Fibroblast of skin of right biceps (primary cell): ENCODE measurements around the gene WDR27.

Experiments
- DNase-seq: peaks from one replicate; pipeline ENCODE4 v3.0.0-alpha.2; 2013

WDR27 gene

GRCh38 chr6:169701954-169702839, at the start of gene WDR27, which contains the start of gene C6orf120:
Gene WDR27, minus strand, starts transcription at chr6:169702029. Its CDS starts 13,024 bp downstream, at chr6:169689005.
Gene C6orf120, plus strand, starts transcription at chr6:169702126. Its CDS starts 334 bp downstream, at chr6:169702460.
- DNase-seq = peak; percentile 95

GRCh38 chr6:169746556-169746955, 44.7 kb upstream of the WDR27 start:
- no peak for DNase-seq

GRCh38 chr6:169745405-169745804, 43.6 kb upstream of the WDR27 start:
- no peak for DNase-seq

- DNase-seq = no peak
Measured at GRCh38 chr6:169741344-169741743, 39.5 kb upstream of the WDR27 start.

GRCh38 chr6:169738976-169739529, 37.2 kb upstream of the WDR27 start:
- peak; percentile 14 for DNase-seq

GRCh38 chr6:169738204-169738975, 36.6 kb upstream of the WDR27 start:
- no peak for DNase-seq

DNA sequence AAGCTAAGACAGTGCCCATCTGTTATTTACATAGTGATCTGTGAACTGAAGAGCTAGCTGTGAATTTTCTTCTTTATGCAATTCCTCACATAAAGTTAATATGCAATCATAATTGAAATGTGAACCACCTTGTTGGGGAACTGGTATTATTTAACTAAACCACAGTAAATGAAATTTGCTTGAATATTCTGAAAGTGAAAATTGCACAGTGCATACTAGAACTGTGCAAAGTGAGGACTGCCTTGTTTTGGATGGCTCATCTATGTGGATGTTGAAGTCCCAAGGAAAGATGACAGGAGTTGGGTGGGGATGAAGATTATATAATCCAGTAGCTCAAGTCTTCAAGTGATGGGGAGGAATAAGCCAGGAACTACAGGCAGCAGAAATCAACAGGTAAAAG, 28.1 kb upstream of the WDR27 start:
- no peak for DNase-seq

GRCh38 chr6:169726963-169727362, 25.1 kb upstream of the WDR27 start:
- no peak for DNase-seq

DNA sequence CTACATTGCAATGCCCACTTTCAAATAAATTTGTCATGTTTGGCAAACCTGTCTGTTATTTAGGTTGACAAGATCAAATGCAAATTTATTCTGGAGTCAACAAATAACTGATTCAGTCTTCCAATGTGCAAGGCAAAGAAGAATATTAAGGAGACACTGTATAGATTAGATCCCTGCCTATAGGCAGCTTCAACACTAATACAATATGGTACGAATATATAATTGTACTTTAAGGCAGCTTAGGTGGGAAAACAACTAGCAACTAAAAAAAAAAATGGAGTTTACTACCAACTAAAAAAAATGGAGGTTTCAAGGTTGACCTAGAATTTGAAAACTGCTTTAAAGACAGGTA, 24.2 kb upstream of the WDR27 start:
- no peak for DNase-seq

- peak; percentile 31 for DNase-seq
Measured at GRCh38 chr6:169725125-169726048, 23.6 kb upstream of the WDR27 start.

DNA sequence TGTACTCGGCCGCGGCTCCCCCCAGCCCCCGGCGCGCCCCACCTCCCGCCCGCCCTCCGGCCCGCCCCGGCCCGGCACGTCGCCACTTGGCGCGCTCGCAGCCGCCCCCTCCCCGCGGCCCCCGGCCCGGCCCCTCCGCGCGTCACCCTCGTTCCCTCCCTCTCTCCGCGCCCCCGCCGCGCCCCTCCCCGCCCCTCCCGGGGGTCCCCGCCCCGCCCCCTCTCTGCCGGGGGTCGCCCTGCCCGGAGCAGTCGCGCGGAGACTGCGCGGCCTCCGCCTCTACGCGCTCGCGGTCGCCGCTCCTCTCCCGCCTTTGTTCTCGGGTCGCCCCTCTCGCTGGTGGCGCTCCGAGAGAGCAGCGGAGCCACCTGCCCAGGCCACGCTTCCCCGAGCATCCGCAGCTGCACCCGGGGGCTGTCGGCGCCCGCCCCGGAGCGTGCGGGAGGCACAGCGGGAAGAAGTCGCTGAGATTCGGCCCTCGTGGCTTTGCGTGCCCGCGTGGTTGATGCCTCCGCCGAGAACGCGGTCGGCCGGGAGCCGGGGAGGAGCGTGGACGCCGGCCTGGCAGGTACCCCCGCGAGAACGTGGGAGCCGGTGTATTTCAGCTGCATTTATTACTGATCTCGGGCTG, 22.8 kb upstream of the WDR27 start, which contains the start of gene PHF10:
TSS of gene PHF10 (minus strand) at position 7 of the 631 bp plus-strand sequence. CDS start 569 bp downstream, outside the sequence.
- peak; percentile 44 for DNase-seq

- DNase-seq = peak; percentile 38
Measured at GRCh38 chr6:169723991-169724493, 22.2 kb upstream of the WDR27 start.

GRCh38 chr6:169723200-169723909, 21.5 kb upstream of the WDR27 start:
- DNase-seq = peak; percentile 71

GRCh38 chr6:169722362-169723199, 20.8 kb upstream of the WDR27 start:
- DNase-seq = peak; percentile 67

DNA sequence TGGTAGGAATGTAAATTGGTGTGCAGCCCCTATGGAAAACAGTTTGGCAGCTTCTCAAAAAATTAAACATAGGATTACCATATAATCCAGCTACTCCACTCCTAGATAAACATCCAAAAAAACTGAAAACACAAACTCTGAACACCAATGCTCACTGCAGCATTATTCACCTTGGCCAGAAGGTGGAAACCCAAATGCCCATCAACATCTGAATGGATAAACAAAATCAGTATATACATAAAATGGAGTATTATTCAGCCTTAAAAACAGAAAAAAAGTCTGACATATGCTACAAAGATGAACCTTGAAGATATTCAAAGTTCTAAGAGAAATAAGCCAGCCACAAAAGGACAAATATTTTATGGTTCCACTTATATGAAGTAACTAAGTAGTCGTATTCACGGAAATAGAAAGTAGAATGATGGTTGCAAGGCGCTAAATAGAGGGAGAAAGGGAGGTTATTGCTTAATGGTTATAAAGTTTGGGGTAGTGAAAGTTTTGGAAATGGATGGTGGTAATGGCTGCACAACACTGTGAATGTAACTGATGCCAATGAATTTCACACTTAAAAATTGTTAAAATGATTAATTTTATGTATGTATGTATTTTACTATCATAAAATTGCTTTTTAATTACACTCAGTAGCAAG, 18.5 kb upstream of the WDR27 start:
- no peak for DNase-seq

DNA sequence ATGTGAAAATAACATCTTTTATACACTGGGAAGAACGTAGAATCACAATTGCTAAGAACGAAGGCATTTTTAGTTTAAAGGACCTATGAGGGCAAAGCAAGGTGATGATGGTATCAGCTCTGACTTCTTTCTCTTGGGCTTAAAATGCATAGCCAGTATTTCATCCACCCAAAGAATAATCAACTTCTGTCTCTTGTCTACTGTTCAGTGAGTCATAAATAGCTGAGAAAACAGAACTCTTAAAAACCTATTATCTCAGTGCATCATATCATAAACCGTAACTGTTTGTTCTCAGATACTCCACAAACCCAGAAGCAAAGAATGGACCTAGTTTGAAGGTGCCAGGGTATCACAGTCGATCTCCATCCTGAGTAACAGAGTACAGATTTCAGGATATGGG, 17.3 kb upstream of the WDR27 start:
- no peak for DNase-seq

DNA sequence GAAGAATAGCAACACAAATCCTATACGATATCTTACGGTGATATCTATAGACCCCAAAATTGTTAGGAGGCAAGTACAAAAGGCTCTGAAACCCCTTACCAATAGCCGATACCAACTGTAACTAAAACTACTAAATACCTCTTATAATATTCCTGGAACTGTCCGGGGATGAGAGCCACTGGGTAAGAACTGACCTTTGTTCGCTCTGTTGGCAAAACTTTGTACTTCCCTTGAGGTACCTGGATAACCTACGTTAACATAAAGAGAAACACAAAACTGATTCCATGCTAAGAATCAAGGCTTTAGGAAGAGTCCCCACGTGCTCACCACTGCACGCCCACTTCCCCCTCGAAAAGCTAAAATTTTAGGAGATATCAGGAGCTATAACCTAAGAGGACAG, 12.8 kb upstream of the WDR27 start:
- no peak for DNase-seq

DNA sequence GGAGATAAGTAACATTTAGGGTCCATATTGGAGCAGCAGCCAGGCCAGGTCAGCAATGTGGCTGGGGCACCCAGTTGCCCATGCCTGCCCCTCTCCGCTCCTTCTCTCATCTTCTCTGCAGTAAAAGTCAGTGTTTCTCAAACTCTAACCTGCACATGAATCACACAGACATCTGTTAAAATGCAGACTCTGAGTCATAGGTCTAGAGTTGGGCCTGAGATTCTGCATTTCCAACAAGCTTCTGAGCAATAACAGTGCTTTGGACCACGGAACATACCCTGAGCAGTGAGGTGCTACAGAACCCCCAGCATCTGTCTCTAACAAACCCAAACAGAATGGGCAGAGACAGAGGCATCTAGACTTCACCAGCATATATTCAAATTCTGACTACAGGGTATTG, 12.3 kb upstream of the WDR27 start:
- no peak for DNase-seq

DNA sequence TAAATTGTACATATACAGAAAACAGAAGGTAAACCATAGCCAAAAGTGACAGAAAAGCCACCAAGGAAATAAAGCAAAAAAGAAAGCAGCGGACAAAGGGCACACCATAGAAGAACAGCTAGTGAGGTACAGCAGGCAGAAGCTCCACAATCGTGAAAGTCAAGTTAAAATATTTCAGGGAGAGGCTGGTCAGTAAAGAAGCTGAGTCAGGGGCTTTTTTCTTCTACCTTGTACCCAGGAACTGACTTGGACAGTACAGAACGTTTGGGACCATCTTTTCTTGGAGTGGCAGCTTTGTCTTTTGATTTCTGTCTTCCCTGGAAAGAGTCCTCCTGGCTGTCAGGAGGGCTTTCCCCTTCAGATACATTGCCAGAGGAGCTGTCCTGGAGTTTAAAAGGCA, 8.2 kb upstream of the WDR27 start:
- no peak for DNase-seq
